Stimulated activated CD8-positive, alpha-beta memory T cell treated with anti-CD3 and anti-CD28 coated beads, Interleukin-4, amount 100 ng/mL, for 1 hour (primary cell): Measurements from ENCODE around the gene NUB1.

Experiments used
- DNase-seq, 2 donors: peaks; one replicate each; pipeline ENCODE4 v3.0.0-alpha.2; 2020; ENCODE audit warnings: low read depth in 2 of 2, low spot score in 1 of 2

The NUB1 gene

DNA sequence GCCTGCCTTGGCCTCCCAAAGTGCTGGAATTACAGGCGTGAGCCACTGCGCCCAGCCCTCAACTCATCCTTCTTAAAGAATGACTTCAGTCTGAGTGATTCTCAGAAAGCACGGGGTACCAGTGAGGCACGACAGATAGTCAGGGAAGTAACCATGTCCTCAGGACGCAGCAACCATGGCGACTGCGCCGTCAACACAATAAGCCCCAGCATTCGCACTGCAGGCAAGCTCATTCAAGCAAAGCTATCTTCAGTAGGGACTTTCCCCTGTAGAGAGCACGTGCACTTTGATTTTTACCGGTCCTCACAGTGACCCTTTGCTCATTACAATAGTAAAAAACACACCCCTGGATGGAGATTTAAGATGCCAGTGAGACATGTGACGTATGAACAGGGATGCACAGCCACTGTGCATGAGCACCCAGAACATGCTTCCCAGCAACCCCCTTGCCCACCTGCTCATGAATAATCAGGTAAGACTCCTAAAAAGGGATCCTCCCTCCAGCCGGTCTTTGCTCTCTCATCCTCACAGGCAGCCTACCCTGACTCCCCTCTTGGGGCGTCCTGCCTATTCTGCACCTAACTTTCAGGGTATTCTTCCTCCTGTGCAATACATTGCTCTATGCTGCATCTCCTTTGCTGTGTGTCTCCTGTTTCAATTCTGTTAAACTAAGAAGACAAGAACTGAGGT, 59.2 kb downstream of the NUB1 start:
- DNase-seq = no peak

DNA sequence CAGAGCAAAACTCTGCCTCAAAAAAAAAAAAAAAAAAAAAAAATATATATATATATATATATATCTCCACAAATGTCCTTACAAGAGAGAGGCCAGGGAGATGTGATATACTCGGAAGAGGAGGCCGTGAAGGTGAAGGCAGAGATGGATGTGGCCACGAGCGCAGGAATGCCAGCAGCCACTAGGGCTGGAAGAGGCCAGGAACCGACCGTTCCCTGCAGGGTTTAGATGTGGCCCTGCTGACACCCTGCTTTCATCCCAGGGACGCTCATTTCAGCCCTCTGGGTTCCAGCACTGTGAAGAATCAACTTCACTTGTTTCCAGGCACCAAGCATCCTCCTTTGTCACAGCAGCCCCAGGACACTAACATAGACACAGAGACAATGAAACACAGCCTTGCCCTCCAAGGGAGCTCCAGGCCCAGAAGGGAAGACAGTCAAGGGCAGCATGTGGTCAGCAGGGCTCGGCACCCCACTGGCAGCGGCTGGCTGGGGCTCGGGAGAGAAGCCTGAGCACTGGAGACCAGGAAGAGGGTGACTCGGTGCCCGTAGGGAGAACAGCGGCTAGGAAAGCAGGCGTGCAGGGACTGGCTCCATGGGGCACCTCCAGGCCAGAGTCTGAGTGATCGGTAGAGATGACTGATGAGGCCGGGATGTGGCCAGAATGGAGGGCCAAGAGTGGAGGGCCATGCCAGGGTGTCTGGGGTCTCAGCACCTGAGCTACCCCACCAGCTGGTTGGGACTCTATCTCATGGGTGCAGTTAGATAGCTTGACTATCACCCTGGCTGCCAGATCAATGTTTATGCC, 60.6 kb downstream of the NUB1 start:
- no peak for DNase-seq

DNA sequence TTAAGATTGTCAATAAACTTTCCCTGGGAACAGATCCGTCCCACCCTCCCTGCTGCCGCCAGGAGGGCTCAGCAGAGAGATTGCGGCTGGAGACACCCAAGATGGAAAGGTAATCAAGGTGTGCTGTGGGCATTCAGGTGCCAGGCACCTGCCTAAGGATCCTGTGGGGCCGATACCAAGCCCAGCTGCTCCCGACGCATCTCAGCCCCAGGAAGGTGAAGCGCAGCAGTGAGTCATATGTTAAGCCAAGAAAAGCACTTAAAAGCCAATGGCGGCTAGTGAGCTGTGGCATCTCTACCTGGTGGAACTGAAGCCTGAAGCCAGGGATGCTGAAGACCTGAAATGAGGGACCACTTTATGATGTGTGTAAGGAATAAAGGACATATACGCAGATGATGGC, 62.2 kb downstream of the NUB1 start:
- DNase-seq = no peak

DNA sequence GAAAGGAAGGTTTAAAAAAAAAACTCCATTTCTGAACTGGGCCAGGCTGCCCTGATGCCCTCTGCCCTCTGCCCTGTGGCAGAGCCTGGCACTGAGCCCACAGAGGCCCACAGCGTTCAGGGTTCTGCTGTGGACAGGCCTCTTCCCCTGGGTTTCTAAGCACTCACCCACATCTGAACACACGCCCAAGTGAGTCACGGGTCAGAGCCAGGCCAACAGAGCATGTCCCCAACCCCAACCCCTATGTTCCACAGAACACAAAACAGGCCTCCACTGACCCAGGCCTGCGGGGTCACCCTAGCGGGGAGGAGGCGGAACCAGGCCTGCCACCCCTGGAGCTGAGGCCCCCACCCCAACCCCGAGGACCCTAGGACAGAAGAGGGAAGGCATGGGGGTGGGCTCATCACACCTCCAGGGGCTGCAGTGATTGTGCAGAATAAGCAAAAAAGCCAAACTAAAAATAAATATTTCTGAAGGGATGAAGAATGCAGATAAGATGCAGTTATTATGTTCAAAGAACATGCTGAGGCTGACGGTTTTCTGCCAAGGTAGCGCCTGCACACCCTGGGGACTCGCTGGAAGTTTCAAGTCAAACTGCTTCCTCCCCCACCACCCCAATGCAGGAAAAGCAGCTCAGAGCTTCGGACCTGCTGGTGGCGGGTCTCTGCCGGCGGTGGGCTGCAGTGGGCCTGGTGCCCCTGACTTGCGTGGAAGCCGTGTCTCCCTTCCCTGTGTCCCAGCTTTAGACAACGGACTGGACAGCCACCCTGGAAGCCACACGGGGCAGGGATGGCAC, 62.8 kb downstream of the NUB1 start:
- DNase-seq = no peak

DNA sequence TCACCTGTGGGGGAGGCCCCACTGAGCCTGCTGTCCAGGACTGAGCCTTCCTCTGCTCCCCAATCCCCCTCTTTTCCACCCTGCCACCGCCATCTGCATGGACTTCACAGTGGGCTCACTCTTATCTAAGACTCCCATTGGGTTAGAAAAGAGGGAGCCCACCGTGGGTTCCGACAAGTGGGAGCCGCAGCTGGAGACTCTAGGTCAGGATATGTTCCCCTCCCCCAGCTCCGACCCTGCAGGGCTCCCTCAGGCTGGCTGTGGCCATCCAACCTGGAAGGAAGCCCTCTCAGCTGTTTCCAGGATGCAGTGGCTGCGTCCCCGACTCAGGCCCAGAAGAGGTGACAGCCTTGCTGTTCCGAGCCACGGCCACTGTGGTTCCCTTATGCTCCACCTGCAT, 63.4 kb downstream of the NUB1 start:
- DNase-seq = no peak

DNA sequence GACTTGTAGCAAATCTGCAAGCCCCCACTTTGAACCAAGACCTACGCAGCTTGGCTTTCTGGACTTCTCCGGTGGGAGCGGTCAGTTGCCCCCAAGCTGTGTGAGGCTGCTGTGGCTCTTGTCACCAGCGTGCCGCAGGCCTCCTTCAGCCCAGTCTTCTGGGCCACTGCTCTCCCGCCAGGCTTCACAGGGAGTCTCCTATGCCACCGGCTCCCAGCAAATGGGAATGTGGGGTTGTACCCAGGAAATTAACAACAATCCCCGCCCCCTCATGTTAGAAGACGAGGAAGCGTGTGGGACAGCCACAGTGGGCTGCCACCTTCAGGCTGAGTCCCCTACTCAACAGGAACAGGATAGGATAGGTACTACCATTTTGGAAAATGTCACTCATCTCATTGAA, 64.0 kb downstream of the NUB1 start:
- no peak for DNase-seq

DNA sequence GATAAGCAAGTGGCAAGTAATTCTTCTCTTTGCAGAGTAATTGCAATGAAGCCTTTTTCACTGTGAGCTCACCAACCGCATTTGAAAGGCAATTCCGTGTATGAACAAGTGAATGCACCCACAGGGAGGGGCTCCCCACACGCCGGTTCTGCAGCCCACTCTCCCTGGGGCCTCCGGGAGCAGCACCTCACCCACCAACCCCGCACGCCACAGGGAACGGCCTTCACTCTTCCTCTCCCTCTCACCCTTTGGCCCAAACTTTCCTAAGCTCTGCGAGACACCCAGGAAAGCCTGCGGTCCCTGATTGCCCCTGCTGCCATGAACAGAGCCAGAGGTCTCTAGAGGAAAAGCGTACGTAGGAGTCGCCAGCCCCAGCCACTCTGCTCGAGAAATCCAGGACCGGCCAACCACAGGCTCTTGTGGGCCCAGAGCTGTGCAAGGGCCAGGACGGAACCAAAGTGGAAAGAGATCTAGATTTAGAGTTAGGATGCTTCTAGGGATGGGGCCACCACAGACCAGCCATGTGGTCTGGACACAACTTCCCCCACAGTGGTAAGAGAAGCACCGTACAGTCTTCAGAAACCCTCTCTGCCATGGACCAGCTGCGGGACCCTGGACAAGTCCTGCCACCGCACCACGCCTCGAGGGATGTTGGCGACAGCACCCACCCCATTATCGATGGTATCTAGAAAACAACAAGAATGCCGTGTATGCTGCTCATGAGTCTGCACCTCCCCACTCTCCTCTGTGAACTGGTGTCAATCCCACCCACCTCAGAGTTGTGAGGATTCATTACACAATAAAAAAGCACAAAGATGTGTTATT, 64.7 kb downstream of the NUB1 start:
- no peak for DNase-seq

DNA sequence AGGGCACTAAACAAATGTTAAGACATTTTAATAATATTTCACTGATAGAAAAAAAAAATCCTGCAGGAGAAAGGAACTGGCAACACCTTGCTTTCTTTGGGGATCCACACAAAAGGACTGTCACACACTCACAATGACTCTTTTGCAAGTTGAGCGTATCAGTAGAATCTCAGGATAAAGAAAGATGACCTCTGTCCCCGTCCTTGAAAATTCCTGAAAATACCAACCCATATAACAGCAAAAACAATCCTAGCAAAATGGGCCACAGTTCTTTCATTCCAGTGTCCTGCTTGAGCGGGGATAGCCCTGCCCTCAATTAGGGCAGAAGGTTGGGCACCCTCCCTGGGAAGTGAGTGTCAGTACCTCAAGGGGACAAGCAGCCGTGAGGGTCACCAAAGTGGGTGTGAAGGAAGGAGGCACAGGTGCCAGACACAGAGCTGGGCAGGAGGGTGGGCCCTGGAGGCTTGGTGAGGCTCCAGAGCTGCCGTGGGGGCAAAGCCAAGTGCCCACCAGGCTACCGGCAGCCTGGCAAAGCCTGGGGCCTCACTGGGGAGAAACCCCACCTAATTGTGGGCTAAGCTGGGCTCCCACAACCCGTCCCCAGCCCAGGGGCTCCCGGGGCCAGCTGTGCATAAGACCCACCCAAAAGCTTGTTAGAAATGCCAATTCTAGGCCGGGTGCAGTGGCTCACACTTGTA, 65.4 kb downstream of the NUB1 start:
- DNase-seq = no peak

DNA sequence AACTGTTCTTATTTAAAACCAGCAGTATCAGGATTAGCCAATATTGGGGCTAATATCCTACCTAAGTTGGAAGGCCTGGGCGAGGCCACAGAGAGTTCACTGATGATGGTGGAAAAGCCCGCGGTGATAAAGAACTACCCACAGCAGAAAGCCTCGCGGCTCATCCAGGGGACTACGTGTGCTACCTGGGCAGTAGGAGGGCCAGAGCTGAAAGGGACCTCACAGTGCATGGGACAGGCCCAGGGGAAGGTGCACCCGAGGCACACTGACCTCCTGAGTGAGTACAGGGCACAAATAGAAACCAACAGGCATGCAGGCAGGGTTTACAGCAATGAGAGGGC, 66.9 kb downstream of the NUB1 start:
- DNase-seq = no peak

DNA sequence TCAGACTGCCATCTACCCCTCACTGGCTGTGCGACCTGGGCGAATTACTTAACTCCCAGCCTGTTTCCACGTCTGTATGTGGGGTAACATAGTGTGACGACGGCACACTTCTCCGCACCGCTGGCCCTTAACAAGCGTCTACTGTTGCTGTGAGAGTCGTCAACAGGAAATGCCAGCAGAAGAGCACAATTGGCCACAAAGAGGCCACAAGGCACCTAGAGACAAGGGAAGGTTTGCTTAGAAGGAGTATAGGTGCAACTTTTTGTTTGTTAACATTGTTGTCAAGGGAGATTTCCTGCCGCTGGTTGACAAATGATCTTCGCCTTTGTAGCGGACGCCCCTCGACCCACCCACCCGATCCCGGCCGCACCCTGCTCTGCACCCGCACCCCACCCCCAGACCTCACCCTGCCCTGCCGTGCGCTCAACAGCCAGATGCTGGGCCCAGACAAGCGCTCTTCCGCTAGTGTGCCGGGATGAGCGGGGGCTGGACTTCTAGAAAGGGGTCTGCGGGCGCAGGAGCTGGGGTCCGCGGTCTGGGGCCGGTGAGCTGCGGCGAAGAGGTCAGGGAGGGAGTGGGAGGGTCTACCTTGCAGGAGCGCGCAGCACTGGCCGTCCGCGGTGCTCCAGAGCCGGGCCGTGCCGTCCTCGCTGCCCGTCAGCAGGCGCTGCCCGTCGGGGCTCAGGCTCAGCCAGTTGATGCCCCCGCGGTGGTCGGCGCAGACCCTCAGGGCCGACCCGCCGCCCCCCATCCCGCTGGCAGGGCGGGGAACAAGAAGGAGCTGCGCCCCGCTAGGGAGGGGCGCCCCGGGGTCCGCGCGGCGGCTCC, 67.4 kb downstream of the NUB1 start:
- peak in 1 of 2 donors; percentile 40 for DNase-seq

DNA sequence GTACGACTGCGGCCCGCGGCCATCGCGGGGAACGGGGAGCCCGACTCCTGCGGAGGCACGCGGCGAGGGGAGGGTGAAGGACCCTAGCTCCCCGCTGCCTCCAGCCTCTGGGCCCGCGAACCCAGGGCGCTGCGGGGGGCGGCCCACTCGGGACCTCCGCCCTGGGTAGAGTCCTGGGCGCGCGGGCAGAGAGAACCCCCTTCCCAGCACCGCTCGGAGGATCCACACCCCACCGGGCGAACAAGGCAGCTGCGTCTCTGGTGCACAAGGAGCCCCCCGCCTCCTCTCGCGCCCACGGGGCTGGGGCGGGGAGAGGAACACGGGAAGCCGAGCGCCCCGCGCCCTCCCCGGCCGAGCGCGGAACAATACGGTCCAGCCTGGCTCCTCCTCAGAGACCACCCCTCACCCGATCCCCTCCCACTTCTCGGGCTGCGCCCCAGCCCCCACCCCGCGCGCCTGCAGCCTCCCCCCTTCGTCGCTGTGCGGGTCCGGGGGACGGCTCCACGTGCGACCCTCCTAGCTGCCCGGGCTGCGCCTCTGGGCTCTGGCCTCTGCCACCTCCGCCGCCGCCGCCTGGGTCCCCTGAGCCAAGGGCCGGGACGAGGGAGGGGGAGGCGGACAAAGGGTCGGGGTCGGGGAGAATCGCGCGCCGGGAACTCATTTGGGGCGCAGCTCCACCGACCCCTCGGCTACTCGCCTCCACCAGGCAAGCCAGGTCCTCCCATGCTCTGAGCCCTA, 68.2 kb downstream of the NUB1 start, which contains the start of gene WDR86:
Gene WDR86, minus strand, starts transcription at position 372 of the 738 bp plus-strand sequence. CDS start 449 bp downstream, outside the sequence.
- DNase-seq = no peak

DNA sequence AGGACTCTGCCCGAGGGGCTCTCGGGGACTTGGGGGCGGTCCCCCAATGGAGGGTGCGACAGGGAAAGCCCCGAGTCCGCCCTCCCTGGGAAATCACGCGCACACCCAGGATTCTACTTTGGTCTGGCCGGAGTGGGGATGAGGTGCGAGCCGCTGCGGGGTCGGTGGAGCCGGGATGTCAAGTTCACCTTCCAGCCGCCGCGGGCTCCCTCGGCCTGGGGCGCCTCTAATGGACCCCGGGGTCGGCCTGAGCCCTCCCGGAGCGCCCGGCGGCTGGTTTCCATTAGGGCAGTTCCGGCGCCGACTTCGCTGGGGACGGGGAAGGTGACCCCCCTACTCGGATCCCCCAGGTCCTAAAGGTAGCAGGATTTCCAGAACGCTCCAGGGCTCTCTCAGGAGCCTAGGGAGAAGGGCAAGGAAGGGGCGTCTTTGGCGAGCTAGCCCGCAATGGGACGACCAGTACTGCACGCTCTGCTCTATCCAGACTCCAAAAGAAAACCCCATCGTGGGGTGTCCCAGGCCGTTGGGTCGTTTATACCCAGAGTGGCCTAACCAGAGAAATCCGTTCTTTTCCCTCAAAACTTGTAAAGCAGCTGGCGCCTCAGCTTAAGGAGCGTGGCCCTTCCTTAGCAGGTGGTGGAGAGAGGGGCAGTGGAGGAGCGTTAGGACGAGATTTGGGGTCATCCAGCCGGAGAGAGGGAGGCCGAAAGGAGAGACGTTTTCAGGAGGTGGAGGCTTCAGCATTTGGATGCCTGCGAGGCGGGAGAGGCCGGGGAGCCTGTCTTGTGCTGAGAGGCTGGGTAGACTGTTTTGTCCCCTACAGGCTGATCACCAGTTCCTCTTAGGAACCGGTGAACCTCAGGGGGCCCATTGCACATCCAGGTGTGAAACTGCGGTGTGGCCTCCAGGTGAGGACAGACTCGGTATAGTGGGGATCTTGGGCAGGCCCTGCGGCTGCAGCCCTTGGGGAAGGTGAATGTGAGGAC, 69.1 kb downstream of the NUB1 start:
- DNase-seq = no peak

DNA sequence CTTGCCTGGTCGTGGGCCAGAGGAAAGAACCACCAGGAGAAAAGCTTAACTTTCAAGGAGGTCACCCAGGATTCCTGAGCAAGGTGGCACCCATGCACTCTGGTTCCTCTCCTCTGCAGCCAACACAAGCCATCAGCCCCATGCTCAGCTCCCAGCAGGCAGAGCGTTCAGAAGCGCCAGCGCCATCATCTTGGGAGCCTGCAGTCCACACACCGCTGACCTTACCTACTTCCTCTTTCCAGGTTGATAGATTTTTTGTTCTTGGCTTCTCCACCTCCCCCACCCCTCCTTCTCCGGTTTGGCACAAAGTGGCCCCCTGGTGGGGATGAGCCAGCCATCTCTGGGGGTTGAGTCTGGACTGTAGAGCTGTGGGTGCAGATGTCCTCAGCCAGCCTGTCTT, 69.9 kb downstream of the NUB1 start:
- no peak for DNase-seq

DNA sequence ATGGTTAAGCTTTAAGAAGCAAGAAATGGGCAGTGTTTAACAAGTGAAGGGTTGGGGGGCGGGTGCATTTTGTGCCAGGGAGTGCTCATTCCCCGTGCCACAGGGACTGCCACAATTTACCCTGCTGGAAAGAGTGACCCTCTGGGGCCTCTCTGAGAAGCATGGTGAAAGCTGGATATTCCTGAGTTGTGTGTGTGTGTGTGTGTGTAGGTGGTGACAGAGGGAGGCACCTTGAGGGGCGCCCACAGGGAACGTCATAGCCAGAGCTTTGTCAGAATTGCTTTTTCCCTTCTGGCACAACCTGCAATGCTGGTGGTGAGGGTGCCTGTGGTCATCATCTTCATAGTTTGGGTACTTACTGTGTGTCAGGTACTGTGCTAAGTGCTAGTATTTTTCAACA, 70.7 kb downstream of the NUB1 start:
- DNase-seq = no peak

DNA sequence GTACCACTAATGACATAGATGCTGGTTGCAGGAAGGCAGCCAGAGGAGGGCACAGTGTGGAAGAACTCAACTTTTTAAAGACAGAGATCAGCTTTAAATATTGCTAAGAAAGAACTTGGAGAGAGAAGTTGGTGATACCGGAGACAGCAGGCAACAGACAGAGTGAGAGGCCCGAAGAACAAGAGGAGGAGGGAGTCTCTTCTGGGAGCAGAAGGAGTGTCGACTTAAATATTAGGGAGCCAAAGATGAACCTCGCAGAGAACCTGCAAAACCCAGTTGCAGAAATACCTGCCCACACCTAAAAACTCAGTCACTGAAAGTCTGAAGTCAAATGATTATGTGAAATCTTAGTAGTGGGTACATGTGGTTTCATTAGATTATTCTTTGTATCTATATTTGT, 71.6 kb downstream of the NUB1 start:
- no peak for DNase-seq

DNA sequence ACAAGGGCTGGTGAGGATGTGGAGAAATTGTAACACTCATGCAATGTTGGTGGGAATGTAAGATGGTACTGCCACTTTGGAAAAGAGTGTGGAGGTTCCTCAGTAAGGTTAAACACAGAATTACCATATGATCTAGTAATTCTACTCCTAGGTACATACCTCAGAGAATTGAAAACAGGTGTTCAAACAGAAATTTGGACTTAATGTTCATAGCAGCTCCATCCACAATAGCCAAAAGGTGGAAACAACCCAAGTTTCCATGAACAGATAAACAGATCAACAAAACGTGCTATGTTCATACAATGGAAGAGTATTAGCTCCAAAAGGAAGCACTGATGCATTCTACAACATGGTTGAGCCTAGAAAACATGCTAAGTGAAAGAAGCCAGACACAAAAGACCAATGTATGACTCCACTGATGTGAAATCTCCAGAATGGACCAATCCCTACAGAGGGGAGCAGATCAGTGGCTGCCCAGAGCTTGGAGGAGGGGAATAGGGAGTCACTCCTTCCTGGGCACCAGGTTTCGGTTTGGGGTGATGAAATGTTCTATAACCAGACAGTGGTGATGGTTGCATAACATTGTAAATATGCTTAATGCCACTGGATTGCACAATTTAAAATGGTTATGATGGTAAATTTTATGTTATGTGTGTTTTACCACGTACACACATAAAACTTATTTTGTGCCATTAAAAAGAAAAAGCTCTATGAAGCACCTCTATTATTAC, 73.9 kb downstream of the NUB1 start:
- DNase-seq = no peak
